GM12878 (cell line): Measurements from ENCODE around the gene KCNA1.

ENCODE experiments used
- BCLAF1 ChIP-seq: fragments of 450-650 bp; IDR thresholded peaks from 2 replicates; pipeline ENCODE4 v1.6.1; 2017; ENCODE audit warnings: antibody characterized with exemption, mild to moderate bottlenecking, moderate library complexity
- GABPA ChIP-seq: IDR thresholded peaks from 2 replicates; pipeline ENCODE4 v1.6.1; 2014; ENCODE audit warnings: antibody characterized with exemption, low read depth, mild to moderate bottlenecking, inconsistent platforms
- KDM1A ChIP-seq: fragments of 200-600 bp; sonication (generic); IDR thresholded peaks from 2 replicates; pipeline ENCODE4 v1.6.1; 2016; ENCODE audit warnings: borderline replicate concordance
- MXI1 ChIP-seq: fragments of 150-350 bp; IDR thresholded peaks from 2 replicates; pipeline ENCODE4 v1.6.1; 2011; ENCODE audit warnings: low read depth, mild to moderate bottlenecking, inconsistent platforms, low read length, improper control_type of control experiment
- MYC ChIP-seq: IDR thresholded peaks from 2 replicates; pipeline ENCODE4 v1.6.1; 2011; ENCODE audit warnings: mild to moderate bottlenecking, low read length, moderate library complexity, inconsistent platforms; ENCODE audit not compliant: insufficient read depth, insufficient replicate concordance, insufficient read length, severe bottlenecking
- POLR2A ChIP-seq: IDR thresholded peaks from 2 replicates; pipeline ENCODE4 v1.6.1; 2011; ENCODE audit warnings: low read depth, mild to moderate bottlenecking, low read length
- RCOR1 ChIP-seq: conservative IDR thresholded peaks from 2 replicates; pipeline ENCODE4 v1.6.1; 2012; ENCODE audit warnings: low read depth, low read length, improper control_type of control experiment
- RELB ChIP-seq: fragments of 450-650 bp; IDR thresholded peaks from 2 replicates; pipeline ENCODE4 v1.6.1; 2017; ENCODE audit warnings: low read depth, mild to moderate bottlenecking, moderate library complexity
- RUNX3 ChIP-seq: IDR thresholded peaks from 2 replicates; pipeline ENCODE4 v1.6.1; 2012; ENCODE audit warnings: low read length, inconsistent platforms
- SP1 ChIP-seq: IDR thresholded peaks from one replicate; pipeline ENCODE4 v1.6.1; 2011; ENCODE audit warnings: low read depth, low read length
- ZNF217 ChIP-seq: fragments of 450-650 bp; IDR thresholded peaks from 2 replicates; pipeline ENCODE4 v1.6.1; 2017; ENCODE audit warnings: antibody characterized with exemption, mild to moderate bottlenecking
- TF ChIP-seq, protein P1 (sequence below), 3 experiments: IDR thresholded peaks in 2 of 3; conservative IDR thresholded peaks in 1 of 3; 2 replicates each; pipeline ENCODE4 v1.5.1; 2011; ENCODE audit warnings: low read depth in 3 of 3, low read length in 3 of 3, mild to moderate bottlenecking in 3 of 3, control low read depth in 2 of 3, moderate library complexity in 2 of 3, inconsistent platforms in 1 of 3, mixed read lengths in 1 of 3; ENCODE audit not compliant: control insufficient read depth in 2 of 3, insufficient read depth in 1 of 3; ENCODE audit errors: extremely low read depth in 1 of 3

GRCh38 chr12:4938900-4939299 lies 29.2 kb downstream of the KCNA1 start:
- TF ChIP-seq, protein P1, sequence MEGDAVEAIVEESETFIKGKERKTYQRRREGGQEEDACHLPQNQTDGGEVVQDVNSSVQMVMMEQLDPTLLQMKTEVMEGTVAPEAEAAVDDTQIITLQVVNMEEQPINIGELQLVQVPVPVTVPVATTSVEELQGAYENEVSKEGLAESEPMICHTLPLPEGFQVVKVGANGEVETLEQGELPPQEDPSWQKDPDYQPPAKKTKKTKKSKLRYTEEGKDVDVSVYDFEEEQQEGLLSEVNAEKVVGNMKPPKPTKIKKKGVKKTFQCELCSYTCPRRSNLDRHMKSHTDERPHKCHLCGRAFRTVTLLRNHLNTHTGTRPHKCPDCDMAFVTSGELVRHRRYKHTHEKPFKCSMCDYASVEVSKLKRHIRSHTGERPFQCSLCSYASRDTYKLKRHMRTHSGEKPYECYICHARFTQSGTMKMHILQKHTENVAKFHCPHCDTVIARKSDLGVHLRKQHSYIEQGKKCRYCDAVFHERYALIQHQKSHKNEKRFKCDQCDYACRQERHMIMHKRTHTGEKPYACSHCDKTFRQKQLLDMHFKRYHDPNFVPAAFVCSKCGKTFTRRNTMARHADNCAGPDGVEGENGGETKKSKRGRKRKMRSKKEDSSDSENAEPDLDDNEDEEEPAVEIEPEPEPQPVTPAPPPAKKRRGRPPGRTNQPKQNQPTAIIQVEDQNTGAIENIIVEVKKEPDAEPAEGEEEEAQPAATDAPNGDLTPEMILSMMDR (IDR thresholded peaks at IDR 0.05 in 2 of 3, conservative IDR thresholded peaks at IDR 0.05 in 1 of 3; ENCODE audit: control insufficient read depth in 2 of 3, extremely low read depth in 1 of 3, insufficient read depth in 1 of 3, low read depth in 3 of 3, low read length in 3 of 3): no peak
- TF ChIP-seq SP1 (no peak), ZNF217 (no peak), MXI1 (no peak), RCOR1 (no peak), KDM1A (no peak), POLR2A (no peak), GABPA (no peak), MYC (no peak), RELB (no peak), RUNX3 (no peak), BCLAF1 (no peak)
